Naive thymus-derived CD8-positive, alpha-beta T cell (primary cell): ENCODE measurements around the gene IGF2R. TPM values are rescaled to one million over a fixed set of nuclear protein-coding genes. Genes with fewer than 3 reads are reported as not detected.

ENCODE experiments used
- ATAC-seq, 2 donors: fragments of 150-1000 bp; cut with Tn5 transposase in 1 of 2; sonication (Bioruptor Pico), chemical (Tn5 transposase) in 1 of 2; 1 replicate in 1 of 2; 2 replicates in 1 of 2; pipeline ENCODE4 v1.10.0; 2021; ENCODE audit warnings: mild to moderate bottlenecking in 2 of 2, moderate library complexity in 2 of 2
- POLR2A ChIA-PET: fragments of 350-600 bp; sonication (Branson Sonifier 250); formaldehyde crosslinking; loops from one replicate; lab custom pipeline; 2021; ENCODE audit warnings: antibody characterized with exemption; lab: Charles Lee
- DNase-seq, 10 donors: peaks; one replicate each; pipeline versions ENCODE4 v3.0.0 to v3.0.0-alpha.2; 2020 to 2022
- H3K27ac Mint-ChIP-seq, 10 donors: one replicate each; pipeline ENCODE4 v1.8.0; 2020 to 2022; ENCODE audit warnings: mild to moderate bottlenecking in 10 of 10, mixed read lengths in 10 of 10, moderate library complexity in 4 of 10, inconsistent platforms in 1 of 10
- H3K27me3 Mint-ChIP-seq, 5 donors: one replicate each; pipeline ENCODE4 v1.8.0; 2021 to 2022; ENCODE audit warnings: mixed read lengths in 5 of 5
- H3K36me3 Mint-ChIP-seq, 3 donors: one replicate each; pipeline ENCODE4 v1.8.0; 2020 to 2022; ENCODE audit warnings: mixed read lengths in 3 of 3, mild to moderate bottlenecking in 2 of 3, inconsistent platforms in 1 of 3
- H3K4me1 Mint-ChIP-seq, 4 donors: one replicate each; pipeline ENCODE4 v1.8.0; 2021 to 2022; ENCODE audit warnings: mixed read lengths in 4 of 4
- H3K4me3 Mint-ChIP-seq, 10 donors: one replicate each; pipeline ENCODE4 v1.8.0; 2020 to 2022; ENCODE audit warnings: mild to moderate bottlenecking in 10 of 10, mixed read lengths in 10 of 10, moderate library complexity in 6 of 10, inconsistent platforms in 1 of 10
- H3K9me3 Mint-ChIP-seq, 9 donors: one replicate each; pipeline ENCODE4 v1.8.0; 2020 to 2022; ENCODE audit warnings: mixed read lengths in 9 of 9, mild to moderate bottlenecking in 3 of 9, inconsistent platforms in 1 of 9, moderate library complexity in 1 of 9
- polyA plus RNA-seq, 3 donors: library from polyadenylated mRNA; unstranded; fragments of 300-500 nt; fragmentation: Illumina TruSeq; gene quantifications; one replicate each; pipeline ENCODE4 v1.2.3, GENCODE V29; 2021
- total RNA-seq, 8 experiments: library from RNA in 2 of 8; stranded (reverse) in 2 of 8; gene quantifications; one replicate each; pipeline ENCODE4 v1.2.3 and lab custom pipeline; 2021 to 2026

IGF2R gene
- total and polyA plus RNA-seq, 5 experiments from 2014 or later, result 9.1 to 69.7 (median 19.3) TPM

DNA sequence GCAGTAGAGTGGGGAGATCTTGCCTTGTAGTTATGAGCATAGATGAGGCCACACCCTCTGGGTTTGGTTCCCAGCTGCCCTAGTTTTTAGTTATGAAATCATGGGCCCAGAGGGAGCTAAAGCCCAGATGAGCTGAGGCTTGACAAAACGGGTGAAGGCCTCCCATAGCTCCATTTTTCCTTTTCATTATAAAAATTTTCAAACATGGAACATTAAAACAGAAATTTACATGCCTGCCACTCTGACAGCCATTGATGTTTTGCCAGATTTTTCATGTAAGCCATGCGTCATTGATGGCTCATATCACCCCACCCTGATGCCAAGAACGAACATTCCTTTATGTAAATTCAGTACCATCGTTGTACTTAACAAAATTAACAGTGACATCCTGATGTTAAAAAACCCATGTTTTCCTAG lies 67.9 kb downstream of the IGF2R start:
- Mint-ChIP-seq H3K36me3 (peaks cover 13 to 75% (median 35%) of the 10 kb centered on the region in 3 donors), H3K9me3 (no peaks in the 10 kb centered on the region), H3K4me3 (no peak overlapping the region), H3K27me3 (no peaks in the 10 kb centered on the region), H3K4me1 (peaks cover 17 to 39% (median 30%) of the 10 kb centered on the region in 4 donors), H3K27ac (no peak overlapping the region)
- ATAC-seq, result no peak
- POLR2A ChIA-PET, result no interaction called here
- no peak for DNase-seq

DNA sequence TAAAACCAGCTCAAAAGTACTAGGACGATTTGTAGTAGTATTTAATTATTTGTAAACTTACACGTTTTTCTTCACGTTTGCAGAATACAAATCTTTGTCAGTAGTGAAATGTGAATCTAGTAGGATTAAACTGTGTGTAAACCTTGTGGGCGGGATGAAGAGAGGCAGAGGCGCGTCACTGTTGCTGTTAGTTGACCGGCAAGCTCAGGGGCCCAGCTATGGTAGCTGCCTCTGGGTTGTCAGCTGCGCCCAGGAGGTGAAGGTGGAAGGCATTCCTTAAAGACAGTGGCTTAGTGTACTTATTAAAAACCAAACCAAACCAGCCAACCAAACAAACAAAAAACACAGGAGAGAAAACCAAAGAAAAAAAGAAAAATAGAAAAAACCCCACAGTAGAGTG lies 69.6 kb downstream of the IGF2R start:
- Mint-ChIP-seq H3K27ac (peak overlapping the region in 7 of 10 donors; percentile 33 to 87 (median 57)), H3K27me3 (no peaks in the 10 kb centered on the region), H3K36me3 (peaks cover 14 to 75% (median 34%) of the 10 kb centered on the region in 3 donors), H3K4me1 (peaks cover 18 to 40% (median 30%) of the 10 kb centered on the region in 4 donors), H3K9me3 (no peaks in the 10 kb centered on the region), H3K4me3 (peak overlapping the region in 1 of 10 donors; percentile 15)
- ATAC-seq (no peak), DNase-seq (no peak)
- POLR2A ChIA-PET, result no interaction called here

DNA sequence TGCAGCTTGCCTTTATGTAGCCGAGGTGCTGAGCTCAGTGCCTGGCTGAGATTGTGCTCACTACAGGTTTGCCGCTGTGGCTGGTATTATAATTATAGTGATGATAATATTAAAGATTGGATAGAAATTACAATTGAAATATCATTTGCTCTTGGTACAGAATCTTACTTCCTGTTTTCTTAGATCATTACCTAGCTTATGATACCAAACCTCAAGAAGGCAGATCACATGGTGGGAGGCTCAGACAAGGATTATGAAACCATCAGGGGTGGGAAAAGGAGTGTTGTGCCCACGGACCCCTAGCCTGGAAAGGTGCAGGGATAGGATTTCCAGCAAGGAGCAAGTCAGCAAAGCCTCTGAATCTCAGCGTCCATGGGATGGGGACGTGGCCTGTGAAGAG lies 70.6 kb downstream of the IGF2R start:
- Mint-ChIP-seq H3K27me3 (no peaks in the 10 kb centered on the region), H3K4me1 (peaks cover 18 to 40% (median 30%) of the 10 kb centered on the region in 4 donors), H3K9me3 (no peaks in the 10 kb centered on the region), H3K27ac (peak overlapping the region in 8 of 10 donors; percentile 2 to 87 (median 59)), H3K36me3 (peaks cover 11 to 75% (median 39%) of the 10 kb centered on the region in 3 donors), H3K4me3 (no peak overlapping the region)
- ATAC-seq (no peak), DNase-seq (no peak)
- POLR2A ChIA-PET, result no interaction called here

DNA sequence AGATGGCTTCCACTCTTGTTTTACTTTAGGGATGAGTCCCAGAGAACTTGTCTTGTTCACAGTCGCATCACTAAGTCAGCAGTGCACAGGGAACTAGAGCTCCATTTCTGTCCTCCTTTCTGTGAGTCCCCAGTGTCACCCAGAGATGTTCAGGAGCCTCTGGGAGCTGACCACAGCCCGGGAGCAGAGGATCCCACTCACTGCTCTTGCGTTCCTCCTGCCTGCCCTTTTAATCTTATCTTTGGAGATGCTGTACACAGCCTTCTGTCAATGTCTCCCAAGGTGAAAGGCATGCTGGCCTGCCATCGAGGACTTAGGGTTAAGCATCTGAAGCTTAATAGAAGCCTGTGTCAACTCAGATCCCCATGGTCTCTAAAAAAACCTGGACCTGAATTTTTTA lies 71.2 kb downstream of the IGF2R start:
- Mint-ChIP-seq H3K9me3 (no peaks in the 10 kb centered on the region), H3K27me3 (no peaks in the 10 kb centered on the region), H3K4me3 (no peak overlapping the region), H3K36me3 (peaks cover 11 to 75% (median 41%) of the 10 kb centered on the region in 3 donors), H3K27ac (peak overlapping the region in 4 of 10 donors; percentile 8 to 87 (median 81)), H3K4me1 (peaks cover 18 to 40% (median 30%) of the 10 kb centered on the region in 4 donors)
- DNase-seq (no peak), ATAC-seq (no peak)
- POLR2A ChIA-PET, result no interaction called here

DNA sequence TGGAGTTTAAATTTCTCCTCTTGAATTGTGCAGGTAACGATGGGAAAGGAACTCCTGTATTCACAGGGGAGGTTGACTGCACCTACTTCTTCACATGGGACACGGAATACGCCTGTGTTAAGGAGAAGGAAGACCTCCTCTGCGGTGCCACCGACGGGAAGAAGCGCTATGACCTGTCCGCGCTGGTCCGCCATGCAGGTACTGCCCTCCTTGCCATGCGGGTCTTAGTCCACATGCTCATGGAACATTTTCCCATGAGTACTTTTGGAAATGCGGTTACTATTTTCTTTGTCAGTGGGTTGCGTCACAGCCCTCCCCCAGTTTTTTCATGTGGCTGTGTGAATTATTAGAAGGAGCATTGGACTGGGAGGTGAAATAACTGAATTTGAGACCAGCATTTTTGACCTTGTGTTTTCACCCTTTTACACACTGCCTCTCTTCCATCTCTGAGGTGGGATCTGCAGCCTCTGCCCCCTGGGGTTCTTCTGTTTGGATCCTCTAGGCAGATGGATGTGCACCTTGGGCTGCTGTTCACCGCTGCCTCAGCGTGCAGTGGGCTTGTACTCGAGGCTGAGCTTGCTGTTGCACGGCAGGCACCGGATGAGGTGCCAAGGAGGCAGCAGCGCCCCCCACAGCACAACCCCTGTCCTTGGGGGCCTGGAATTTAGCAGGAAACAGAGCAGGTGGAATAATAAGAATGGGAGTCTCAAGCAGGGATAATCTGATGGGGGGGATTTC lies 71.8 kb downstream of the IGF2R start:
- POLR2A ChIA-PET, result interaction anchor here (1.6 kb wide), 1 partner anchor 25 kb away, joined by 4 read pairs; no protein-coding TSS in a partner anchor
- Mint-ChIP-seq H3K9me3 (no peaks in the 10 kb centered on the region), H3K4me1 (peaks cover 18 to 40% (median 28%) of the 10 kb centered on the region in 4 donors), H3K27ac (peak overlapping the region in 2 of 10 donors; percentile 15 to 70), H3K36me3 (peaks cover 6 to 76% (median 46%) of the 10 kb centered on the region in 3 donors), H3K27me3 (no peaks in the 10 kb centered on the region), H3K4me3 (no peak overlapping the region)
- DNase-seq, result no peak
- ATAC-seq, result no peak

DNA sequence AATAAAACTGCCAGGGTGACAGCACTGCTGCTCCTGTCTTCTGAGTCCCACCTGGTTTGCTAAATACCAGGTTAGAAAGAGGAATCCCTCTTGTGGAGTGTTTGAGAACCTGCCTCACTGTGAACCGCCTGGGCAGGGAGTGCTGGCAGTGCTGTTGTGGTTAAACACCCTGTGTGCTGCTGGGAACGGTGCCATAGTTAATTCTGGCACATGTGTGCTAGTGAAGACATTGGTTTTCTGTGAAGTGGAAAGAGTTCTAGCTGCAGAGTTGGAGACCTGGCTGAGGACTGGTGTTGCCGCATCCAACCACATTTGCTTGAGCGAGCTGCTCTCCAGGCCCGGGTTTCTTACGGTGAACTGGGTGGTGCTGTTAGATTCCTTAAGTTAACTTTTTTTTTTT lies 72.7 kb downstream of the IGF2R start:
- Mint-ChIP-seq H3K4me3 (no peak overlapping the region), H3K27me3 (no peaks in the 10 kb centered on the region), H3K9me3 (no peaks in the 10 kb centered on the region), H3K36me3 (peaks cover 5 to 76% (median 50%) of the 10 kb centered on the region in 3 donors), H3K27ac (peak overlapping the region in 3 of 10 donors; percentile 4 to 32 (median 20)), H3K4me1 (peaks cover 17 to 32% (median 22%) of the 10 kb centered on the region in 4 donors)
- ATAC-seq, result peak in 1 of 2 donors; percentile 41
- peak in 2 of 10 donors; percentile 10 to 13 for DNase-seq
- POLR2A ChIA-PET, result interaction anchor here (1.6 kb wide), 1 partner anchor 26 kb away, joined by 4 read pairs; no protein-coding TSS in a partner anchor

DNA sequence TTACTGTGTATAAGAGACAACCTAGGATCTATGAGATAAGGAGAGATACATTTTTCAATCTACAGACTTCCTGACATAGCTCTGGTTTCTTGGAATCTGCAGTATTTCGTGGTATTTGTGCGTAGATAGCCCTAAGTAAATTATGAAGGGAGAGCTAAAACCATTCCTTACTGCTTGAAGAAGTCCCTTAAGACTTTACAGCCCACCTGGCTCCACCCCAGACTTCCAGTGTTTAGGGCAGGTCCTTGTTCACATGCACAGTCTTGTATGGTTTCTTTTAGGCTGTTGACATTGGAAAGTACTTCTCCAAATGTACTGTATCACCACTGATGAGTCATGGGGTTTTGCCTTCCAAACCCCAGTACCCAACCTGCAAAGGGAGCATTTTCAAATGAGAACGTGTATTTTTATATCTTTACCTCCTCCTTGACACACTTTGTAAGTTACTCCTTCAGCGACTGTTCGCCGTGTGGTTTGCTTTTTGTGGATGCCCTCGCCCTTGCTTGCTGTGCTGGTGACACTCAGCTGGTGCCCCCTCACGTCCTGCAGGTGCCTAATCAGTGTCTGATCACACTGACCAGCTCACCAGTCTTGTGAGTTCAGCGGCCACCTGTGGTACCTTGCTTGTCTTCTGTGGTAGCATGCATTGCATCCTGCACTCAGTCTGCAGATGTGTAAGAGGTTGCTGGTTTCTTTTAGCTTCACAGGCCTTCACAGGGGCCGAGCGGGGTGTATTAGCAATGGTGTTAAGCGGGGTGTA lies 73.3 kb downstream of the IGF2R start:
- Mint-ChIP-seq H3K27ac (peak overlapping the region in 2 of 10 donors; percentile 32 to 52), H3K27me3 (no peaks in the 10 kb centered on the region), H3K36me3 (peaks cover 5 to 78% (median 52%) of the 10 kb centered on the region in 3 donors), H3K4me1 (peaks cover 17 to 32% (median 22%) of the 10 kb centered on the region in 4 donors), H3K9me3 (no peaks in the 10 kb centered on the region), H3K4me3 (no peak overlapping the region)
- ATAC-seq (no peak), DNase-seq (no peak)
- POLR2A ChIA-PET, result interaction anchor here (1.6 kb wide), 1 partner anchor 26 kb away, joined by 4 read pairs; no protein-coding TSS in a partner anchor

DNA sequence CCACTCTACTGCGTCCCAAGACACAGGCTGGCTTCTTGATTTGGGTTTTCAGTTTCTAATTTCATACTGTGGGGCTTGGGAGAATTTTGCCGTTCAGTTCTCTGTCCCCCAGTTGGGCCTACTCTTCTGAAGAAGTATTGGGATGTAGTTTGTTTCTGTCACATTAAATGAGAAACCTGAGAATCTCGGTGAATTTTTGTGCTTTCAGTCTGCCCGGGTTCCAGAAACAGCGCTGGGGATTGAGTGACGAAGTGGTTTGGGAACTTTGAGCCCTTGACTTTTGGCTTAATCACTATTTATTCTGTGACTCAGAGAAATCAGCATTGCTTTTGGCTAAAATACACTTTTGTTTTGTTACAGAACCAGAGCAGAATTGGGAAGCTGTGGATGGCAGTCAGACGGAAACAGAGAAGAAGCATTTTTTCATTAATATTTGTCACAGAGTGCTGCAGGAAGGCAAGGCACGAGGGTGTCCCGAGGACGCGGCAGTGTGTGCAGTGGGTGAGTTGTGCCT lies 74.0 kb downstream of the IGF2R start:
- H3K27ac Mint-ChIP-seq, result no peak overlapping the region
- DNase-seq (no peak), ATAC-seq (no peak)
- peaks cover 5 to 79% (median 58%) of the 10 kb centered on the region in 3 donors for H3K36me3 Mint-ChIP-seq
- no peaks in the 10 kb centered on the region for H3K27me3 Mint-ChIP-seq
- POLR2A ChIA-PET, result no interaction called here
- no peak overlapping the region for H3K4me3 Mint-ChIP-seq
- no peaks in the 10 kb centered on the region for H3K9me3 Mint-ChIP-seq
- peaks cover 14 to 30% (median 21%) of the 10 kb centered on the region in 4 donors for H3K4me1 Mint-ChIP-seq

DNA sequence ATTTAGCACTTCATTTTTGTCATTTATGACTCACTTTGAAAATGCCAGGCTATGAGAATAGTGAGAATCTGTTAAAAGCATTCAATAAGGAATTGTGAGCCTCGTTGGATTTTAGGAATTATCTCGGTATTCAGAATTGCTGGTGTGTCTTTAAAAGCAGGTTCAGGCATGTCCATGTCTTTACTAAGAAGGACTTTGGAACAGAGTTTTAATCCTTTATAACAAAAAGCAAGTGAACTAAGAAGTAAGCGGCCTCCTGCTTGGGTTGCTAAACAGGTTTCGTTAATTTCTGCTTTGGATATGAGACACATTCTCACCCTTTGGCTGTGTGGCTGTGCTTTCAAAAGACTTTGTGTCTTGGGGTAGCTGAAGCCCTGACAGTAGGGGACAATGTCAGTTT lies 74.9 kb downstream of the IGF2R start:
- POLR2A ChIA-PET, result no interaction called here
- ATAC-seq, result no peak

DNA sequence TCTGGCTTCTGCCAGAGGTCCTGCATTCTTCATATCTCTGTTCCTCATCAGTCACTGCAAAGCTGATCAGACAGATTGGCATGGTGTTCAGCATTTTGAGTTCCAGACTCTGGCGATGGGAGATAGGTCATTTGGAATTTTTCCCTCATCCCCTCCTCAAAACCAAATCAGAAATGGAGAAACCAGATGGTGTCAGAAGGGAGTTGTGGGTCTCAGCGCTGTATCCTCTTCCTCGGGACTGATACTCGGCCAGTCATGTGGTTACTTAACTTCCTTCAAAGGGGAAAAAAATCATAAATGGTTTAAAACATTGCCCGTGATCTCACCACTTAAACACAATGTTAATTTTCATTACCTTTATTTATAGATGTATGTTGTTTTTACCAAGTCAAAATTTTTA lies 75.8 kb downstream of the IGF2R start:
- POLR2A ChIA-PET, result no interaction called here
- Mint-ChIP-seq H3K9me3 (no peaks in the 10 kb centered on the region), H3K27me3 (no peaks in the 10 kb centered on the region), H3K36me3 (peaks cover 5 to 94% (median 70%) of the 10 kb centered on the region in 3 donors), H3K27ac (peak overlapping the region in 1 of 10 donors; percentile 66), H3K4me3 (no peak overlapping the region), H3K4me1 (peaks cover 5 to 16% (median 7%) of the 10 kb centered on the region in 4 donors)
- ATAC-seq (no peak), DNase-seq (no peak)

More for the DNA sequence above, 74.9 kb downstream of the IGF2R start:
- H3K9me3 Mint-ChIP-seq, result no peaks in the 10 kb centered on the region
- peaks cover 7 to 21% (median 14%) of the 10 kb centered on the region in 4 donors for H3K4me1 Mint-ChIP-seq
- peaks cover 5 to 85% (median 65%) of the 10 kb centered on the region in 3 donors for H3K36me3 Mint-ChIP-seq
- no peak overlapping the region for H3K4me3 Mint-ChIP-seq
- H3K27ac Mint-ChIP-seq, result no peak overlapping the region
- H3K27me3 Mint-ChIP-seq, result no peaks in the 10 kb centered on the region
- no peak for DNase-seq

DNA sequence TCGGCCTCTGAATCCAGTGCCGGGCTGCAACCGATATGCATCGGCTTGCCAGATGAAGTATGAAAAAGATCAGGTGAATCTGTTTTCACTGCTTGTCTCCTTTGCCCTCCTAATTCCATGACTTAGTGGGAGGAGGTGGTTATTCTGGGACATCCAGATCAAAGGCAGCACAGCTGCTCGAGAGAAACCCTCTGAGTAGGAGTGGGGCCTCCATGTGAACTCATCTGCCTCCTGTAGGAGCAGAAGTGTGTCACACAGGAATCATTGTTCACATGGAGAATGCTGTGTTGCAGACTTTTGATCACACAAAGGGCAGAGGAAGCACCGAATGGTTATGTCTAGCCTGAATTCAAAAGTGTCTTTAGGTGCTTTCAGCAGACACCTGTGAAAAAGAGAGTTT lies 79.6 kb downstream of the IGF2R start:
- Mint-ChIP-seq H3K4me3 (no peak overlapping the region), H3K27me3 (no peaks in the 10 kb centered on the region), H3K27ac (no peak overlapping the region), H3K36me3 (peaks cover 10 to 96% (median 78%) of the 10 kb centered on the region in 3 donors), H3K4me1 (peaks cover 15 to 20% (median 17%) of the 10 kb centered on the region in 4 donors), H3K9me3 (no peaks in the 10 kb centered on the region)
- POLR2A ChIA-PET, result no interaction called here
- no peak for ATAC-seq
- no peak for DNase-seq

DNA sequence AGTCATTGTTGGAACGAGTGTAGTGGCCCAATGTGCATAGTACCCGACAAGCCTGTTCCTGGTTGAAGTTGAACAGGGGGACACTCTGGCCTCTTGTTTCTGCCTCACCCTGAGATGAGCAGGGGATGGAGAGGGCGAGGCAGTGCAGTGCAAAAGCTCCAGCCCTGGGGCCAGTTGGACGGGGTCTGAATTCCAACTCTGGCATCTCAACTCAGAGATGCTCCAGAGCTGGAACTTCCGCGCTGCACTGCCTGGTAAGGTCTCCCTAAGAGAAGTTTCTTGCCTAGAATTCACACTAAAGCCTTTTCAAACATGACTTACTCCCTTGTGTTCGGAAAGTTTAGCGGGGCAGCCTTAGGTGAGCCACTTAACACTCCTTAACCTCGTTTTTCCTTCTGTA lies 80.5 kb downstream of the IGF2R start:
- peaks cover 10 to 95% (median 72%) of the 10 kb centered on the region in 3 donors for H3K36me3 Mint-ChIP-seq
- no peak overlapping the region for H3K4me3 Mint-ChIP-seq
- ATAC-seq (no peak), DNase-seq (no peak)
- peaks cover 15 to 20% (median 17%) of the 10 kb centered on the region in 4 donors for H3K4me1 Mint-ChIP-seq
- H3K27me3 Mint-ChIP-seq, result no peaks in the 10 kb centered on the region
- H3K27ac Mint-ChIP-seq, result no peak overlapping the region
- H3K9me3 Mint-ChIP-seq, result no peaks in the 10 kb centered on the region
- POLR2A ChIA-PET, result no interaction called here
